ENCODE data around the gene ARMC5.
"Not testable (repeated sequence)": the region's sequence is repeated elsewhere in the genome, so short reads cannot be mapped to it uniquely, and the experiment has no call there.

The ARMC5 gene

GRCh38 chr16:31501226-31501965 is 42.1 kb downstream of the ARMC5 start:
- DNase-seq (ENCODE audit: low spot score) = no peak

- DNase-seq (ENCODE audit: low spot score) = no peak
These were observed 42.7 kb downstream of the ARMC5 start for GRCh38 chr16:31501966-31502348.

- DNase-seq (ENCODE audit: low spot score) = no peak
These were observed 43.7 kb downstream of the ARMC5 start for GRCh38 chr16:31502981-31503380.

GRCh38 chr16:31503555-31503954 is 44.3 kb downstream of the ARMC5 start:
- not testable (repeated sequence) for DNase-seq (ENCODE audit: low spot score)

GRCh38 chr16:31504159-31504558 is 44.9 kb downstream of the ARMC5 start:
- DNase-seq (ENCODE audit: low spot score) = no peak

- DNase-seq (ENCODE audit: low spot score) = peak; percentile 78
These were observed 46.2 kb downstream of the ARMC5 start for GRCh38 chr16:31505483-31505882.

GRCh38 chr16:31507617-31507928 is 48.3 kb downstream of the ARMC5 start:
- no peak for DNase-seq (ENCODE audit: low spot score)

GRCh38 chr16:31507929-31508705 is 48.8 kb downstream of the ARMC5 start, which contains the start of gene RUSF1:
TSS of gene RUSF1 (minus strand) at chr16:31508391. CDS start at chr16:31508373, 18 bp downstream.
- DNase-seq (ENCODE audit: low spot score) = peak; percentile 89

- DNase-seq (ENCODE audit: low spot score) = no peak
These were observed 49.5 kb downstream of the ARMC5 start for GRCh38 chr16:31508706-31509195.

GRCh38 chr16:31513126-31513525 is 53.8 kb downstream of the ARMC5 start:
- DNase-seq (ENCODE audit: low spot score) = no peak

GRCh38 chr16:31513884-31514283 is 54.6 kb downstream of the ARMC5 start:
- DNase-seq (ENCODE audit: low spot score) = no peak

All from activated CD4-positive, alpha-beta T cell treated with anti-CD3 and anti-CD28 coated beads, Interleukin-2, Interleukin-4, amounts not matched to agents 100 ng/mL and 50 ng/mL, durations not matched to agents 16 hours and 8 hours (primary cell).